Thoracic aorta (tissue), 2 donors: ENCODE data around the gene PRKAR1A. TPM values are rescaled to one million over a fixed set of nuclear protein-coding genes. Genes with fewer than 3 reads are reported as not detected.

Experiments used
- ATAC-seq: fragments of 150-250 bp; one replicate; pipeline ENCODE4 v1.8.0; 2017; ENCODE audit warnings: low read depth; ENCODE audit not compliant: insufficient number of reproducible peaks, low FRiP score
- DNase-seq: peaks from one replicate; pipeline ENCODE4 v3.0.0-alpha.2; 2020; ENCODE audit warnings: low spot score
- H3K27ac ChIP-seq, 2 donors: fragments of 200-600 bp; sonication (generic); 1 replicate in 1 of 2; 2 replicates in 1 of 2; pipeline ENCODE4 v1.5.1; 2016; ENCODE audit warnings: mild to moderate bottlenecking in 2 of 2, moderate library complexity in 2 of 2
- H3K27me3 ChIP-seq: fragments of 200-600 bp; sonication (generic); replicated peaks from 2 replicates; pipeline ENCODE4 v1.6.0; 2016; ENCODE audit warnings: mild to moderate bottlenecking; ENCODE audit not compliant: insufficient read depth
- H3K36me3 ChIP-seq: fragments of 200-600 bp; sonication (generic); one replicate; pipeline ENCODE4 v1.5.1; 2016
- H3K4me1 ChIP-seq, 2 donors: fragments of 200-600 bp; sonication (generic); 1 replicate in 1 of 2; 2 replicates in 1 of 2; pipeline versions ENCODE4 v1.5.1 to v1.6.0; 2016; ENCODE audit warnings: low read depth in 2 of 2, mild to moderate bottlenecking in 1 of 2; ENCODE audit not compliant: control insufficient read depth in 1 of 2
- H3K4me3 ChIP-seq: fragments of 200-600 bp; sonication (generic); 2 replicates; pipeline ENCODE4 v1.5.1; 2016; ENCODE audit warnings: mild to moderate bottlenecking
- H3K9me3 ChIP-seq: fragments of 200-600 bp; sonication (generic); 2 replicates; pipeline ENCODE4 v1.5.1; 2016
- CTCF ChIP-seq: fragments of 200-600 bp; sonication (generic); IDR thresholded peaks from one replicate; pipeline ENCODE4 v1.5.1; 2019; ENCODE audit warnings: antibody characterized with exemption
- total RNA-seq, 2 donors: library from RNA; depleted of rRNA; stranded (reverse); fragments of >200 nt; gene quantifications; one replicate each; pipeline versions ENCODE4 v1.1.0 to v1.2.3, GENCODE V29; 2016

Gene PRKAR1A
- total RNA-seq, 2 donors from 2014 or later: 345 to 412 TPM

GRCh38 chr17:68544111-68544915 lies 32.1 kb downstream of the PRKAR1A start:
- TF ChIP-seq CTCF: no peak
- ATAC-seq: no peak
- DNase-seq: no peak

GRCh38 chr17:68556551-68556950 lies 44.3 kb downstream of the PRKAR1A start:
- Histone ChIP-seq H3K4me1 (peaks cover 0 to 18% of the 10 kb centered on the region in 2 donors), H3K9me3 (no peaks in the 10 kb centered on the region), H3K27ac (no peak overlapping the region), H3K4me3 (no peak overlapping the region), H3K36me3 (no peaks in the 10 kb centered on the region), H3K27me3 (no peaks in the 10 kb centered on the region)
- no peak for TF ChIP-seq CTCF
- no peak for DNase-seq
- no peak for ATAC-seq

More at GRCh38 chr17:68544111-68544915, 32.1 kb downstream of the PRKAR1A start:
- Histone ChIP-seq H3K27me3 (no peaks in the 10 kb centered on the region), H3K27ac (no peak overlapping the region), H3K36me3 (no peaks in the 10 kb centered on the region), H3K4me1 (no peaks in the 10 kb centered on the region), H3K4me3 (no peak overlapping the region), H3K9me3 (no peaks in the 10 kb centered on the region)

GRCh38 chr17:68559316-68559715 lies 47.1 kb downstream of the PRKAR1A start:
- no peak overlapping the region for H3K4me3 ChIP-seq
- no peak overlapping the region for H3K27ac ChIP-seq
- no peaks in the 10 kb centered on the region for H3K27me3 ChIP-seq
- H3K9me3 ChIP-seq: no peaks in the 10 kb centered on the region
- H3K36me3 ChIP-seq: no peaks in the 10 kb centered on the region
- peaks cover 0 to 22% of the 10 kb centered on the region in 2 donors for H3K4me1 ChIP-seq
- DNase-seq (no peak), ATAC-seq (no peak)
- TF ChIP-seq CTCF: no peak

GRCh38 chr17:68560966-68561720 lies 48.9 kb downstream of the PRKAR1A start:
- H3K9me3 ChIP-seq: no peaks in the 10 kb centered on the region
- H3K4me3 ChIP-seq: no peak overlapping the region
- H3K36me3 ChIP-seq: no peaks in the 10 kb centered on the region
- no peak for DNase-seq
- ATAC-seq: no peak
- TF ChIP-seq CTCF: no peak
- H3K27me3 ChIP-seq: no peaks in the 10 kb centered on the region
- H3K4me1 ChIP-seq: peaks cover 0 to 24% of the 10 kb centered on the region in 2 donors
- H3K27ac ChIP-seq: peak overlapping the region in 1 of 2 donors; percentile 20

DNA sequence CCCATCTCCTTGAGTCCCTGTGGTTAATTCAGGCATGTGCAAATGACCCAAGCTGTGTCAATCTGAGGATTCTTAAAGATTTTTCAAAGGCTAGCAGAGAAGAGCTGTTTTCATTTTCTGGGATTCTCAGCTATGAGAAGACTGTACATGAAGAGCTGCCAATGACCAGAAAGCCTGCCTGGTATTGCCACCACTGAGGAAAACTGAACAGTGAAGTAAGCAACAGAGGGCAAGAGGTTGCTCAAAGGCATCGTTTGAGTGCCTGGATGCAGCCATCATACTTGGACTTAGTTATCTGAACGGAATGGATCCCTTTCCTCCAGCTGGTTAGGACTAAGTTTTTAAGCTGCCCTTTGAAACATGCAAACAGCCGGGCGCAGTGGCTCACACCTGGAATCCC lies 50.5 kb downstream of the PRKAR1A start:
- no peaks in the 10 kb centered on the region for H3K9me3 ChIP-seq
- DNase-seq: no peak
- peaks cover 4 to 38% of the 10 kb centered on the region in 2 donors for H3K4me1 ChIP-seq
- no peak for TF ChIP-seq CTCF
- ATAC-seq: no peak
- no peaks in the 10 kb centered on the region for H3K36me3 ChIP-seq
- no peak overlapping the region for H3K4me3 ChIP-seq
- H3K27me3 ChIP-seq: no peaks in the 10 kb centered on the region
- H3K27ac ChIP-seq: no peak overlapping the region
